ENCODE data around the gene NLRC5.

GRCh38 chr16:57132470-57132869 is 143.1 kb downstream of the NLRC5 start:
- TF ChIP-seq CTCF (IDR thresholded peaks at IDR 0.05; ENCODE audit: low read length), result no peak
- TF ChIP-seq EZH2 (optimal IDR thresholded peaks at IDR 0.05; ENCODE audit: low read depth, low read length), result no peak
- TF ChIP-seq EZH2phosphoT487 (IDR thresholded peaks at IDR 0.05; ENCODE audit: low read length), result no peak
